Sciatic nerve (tissue), 2 donors: Measurements from ENCODE around the gene NPTXR. TPM values are rescaled to one million over a fixed set of nuclear protein-coding genes. Genes with fewer than 3 reads are reported as not detected.
"Not testable (repeated sequence)": the region's sequence is repeated elsewhere in the genome, so short reads cannot be mapped to it uniquely, and the experiment has no call there.

ENCODE experiments used
- ATAC-seq: fragments of 200-7000 bp; cut with Tn5 transposase; one replicate; pipeline ENCODE4 v1.9.1; 2020; ENCODE audit warnings: mild to moderate bottlenecking, moderate library complexity
- DNase-seq: peaks from one replicate; pipeline ENCODE4 v3.0.0-alpha.2; 2020; ENCODE audit warnings: low spot score
- intact Hi-C: fragments of 100-400 bp; cut with DNase I; formaldehyde crosslinking; loops from one replicate; pipeline ENCODE4 v1.14.2; 2022
- total RNA-seq: library from RNA; stranded (reverse); fragmentation: NEBNext Ultra II Directional; extraction: Animal tissue kit (Norgen Biotek cat#: 25700); gene quantifications from one replicate; pipeline ENCODE4 v1.2.1, GENCODE V29; 2021
- donor health status: DM: no; HTN: no; CAD: no.
- donor health status: DM: no; HTN: no; CAD: no.

The NPTXR gene
- total RNA-seq, 1 donor from 2014 or later, result 6.9 TPM

DNA sequence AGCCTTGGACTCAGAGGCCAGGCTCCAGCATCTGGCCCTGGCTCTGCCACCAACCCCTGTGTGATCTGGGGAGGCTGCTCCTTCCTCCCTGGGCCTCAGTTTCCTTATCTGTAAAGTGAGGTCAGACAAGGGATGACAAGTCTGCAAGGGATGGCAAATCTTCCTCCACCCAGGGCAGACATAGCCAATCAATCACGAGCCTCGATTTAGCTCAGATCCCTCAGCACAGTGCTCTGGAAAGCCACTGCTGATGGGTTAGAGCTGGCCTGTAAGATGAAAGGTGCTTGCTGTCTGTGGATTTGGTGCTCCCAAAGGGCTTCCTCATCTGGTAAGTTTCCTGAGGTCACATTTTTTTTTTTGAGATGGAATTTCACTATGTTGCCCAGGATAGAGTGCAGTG is 20.2 kb downstream of the NPTXR start:
- no peak for ATAC-seq
- intact Hi-C loops, result no loop called here
- DNase-seq, result no peak

DNA sequence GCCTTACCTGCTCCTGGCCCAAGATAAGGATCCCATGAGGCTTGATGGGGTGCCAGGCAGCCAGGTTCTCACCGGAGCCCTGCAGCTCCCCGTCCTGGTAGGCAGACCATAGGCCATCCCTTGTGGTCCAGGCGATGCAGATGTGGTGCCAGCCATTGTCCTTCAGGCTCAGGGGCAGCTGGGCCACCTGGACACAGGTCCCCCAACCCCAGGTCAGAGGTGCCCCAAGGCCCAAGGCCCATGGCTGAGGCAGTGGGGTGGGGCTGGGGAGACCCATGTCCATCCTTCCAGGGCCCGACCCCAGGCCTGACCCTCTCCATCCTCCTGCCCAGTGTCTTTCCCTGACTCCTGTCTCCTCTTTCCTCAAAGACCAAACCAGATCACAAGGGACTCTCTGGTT is 20.8 kb downstream of the NPTXR start:
- ATAC-seq, result no peak
- DNase-seq, result no peak
- intact Hi-C loops, result no loop called here

GRCh38 chr22:38820020-38820419 is 23.8 kb downstream of the NPTXR start:
- ATAC-seq (no peak), DNase-seq (no peak)
- intact Hi-C loops, result no loop called here

DNA sequence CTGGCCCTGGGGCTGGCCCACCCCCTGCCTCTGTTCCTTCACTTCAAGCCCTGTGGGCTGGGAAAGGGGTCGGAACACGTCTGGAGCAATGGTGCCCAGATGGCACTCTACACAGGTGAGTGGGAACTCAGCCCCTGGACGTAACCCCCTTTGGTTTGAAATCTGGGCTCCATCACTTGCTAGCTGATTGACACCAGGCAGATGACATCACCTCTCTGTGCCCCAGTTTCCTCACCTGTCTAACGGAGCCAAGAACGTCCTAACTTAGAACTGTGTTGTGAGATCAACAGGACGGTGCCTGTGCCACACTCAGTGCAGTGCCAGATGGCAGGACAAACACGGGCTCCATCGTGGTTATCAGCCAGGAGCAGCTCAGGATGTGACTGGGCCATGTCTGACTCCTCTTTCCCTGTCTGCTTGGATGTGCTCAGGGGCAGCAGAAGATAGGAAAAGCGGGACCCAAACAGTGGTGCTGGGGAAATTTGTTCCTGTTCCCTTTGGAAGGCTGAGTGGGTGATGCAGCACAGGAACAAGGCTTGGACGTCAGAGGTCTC is 24.4 kb downstream of the NPTXR start:
- intact Hi-C loops, result no loop called here
- no peak for DNase-seq
- ATAC-seq, result no peak

GRCh38 chr22:38817196-38817595 is 26.6 kb downstream of the NPTXR start:
- DNase-seq (no peak), ATAC-seq (no peak)
- intact Hi-C loops, result no loop called here

GRCh38 chr22:38815842-38816241 is 28.0 kb downstream of the NPTXR start:
- ATAC-seq (no peak), DNase-seq (no peak)
- intact Hi-C loops, result no loop called here

DNA sequence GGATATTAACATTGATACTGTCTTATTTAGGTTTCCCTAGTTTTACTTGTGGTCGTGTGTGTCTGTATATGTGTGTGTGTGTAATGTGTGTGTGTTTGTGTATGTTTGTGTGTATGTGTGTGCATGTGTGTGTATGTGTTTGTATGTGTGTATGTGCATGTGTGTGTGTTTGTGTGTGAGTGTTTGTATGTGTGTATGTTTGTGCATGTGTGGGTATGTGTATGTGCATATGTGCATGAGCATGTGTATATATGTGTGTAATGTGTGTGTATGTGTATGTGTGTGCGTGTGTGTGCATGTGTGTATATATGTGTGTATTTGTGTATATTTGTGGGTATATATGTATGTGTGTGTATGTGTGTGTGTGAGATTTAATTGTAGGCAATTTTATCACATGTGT is 32.6 kb downstream of the NPTXR start:
- no peak for ATAC-seq
- intact Hi-C loops, result no loop called here
- no peak for DNase-seq

GRCh38 chr22:38805041-38805593 is 38.7 kb downstream of the NPTXR start:
- ATAC-seq, DNase-seq, intact Hi-C loops: not testable (repeated sequence)

- no peak for DNase-seq
- ATAC-seq, result peak; percentile 95
- intact Hi-C loops, result no loop called here
Measured at GRCh38 chr22:38802671-38803121, 41.1 kb downstream of the NPTXR start.

DNA sequence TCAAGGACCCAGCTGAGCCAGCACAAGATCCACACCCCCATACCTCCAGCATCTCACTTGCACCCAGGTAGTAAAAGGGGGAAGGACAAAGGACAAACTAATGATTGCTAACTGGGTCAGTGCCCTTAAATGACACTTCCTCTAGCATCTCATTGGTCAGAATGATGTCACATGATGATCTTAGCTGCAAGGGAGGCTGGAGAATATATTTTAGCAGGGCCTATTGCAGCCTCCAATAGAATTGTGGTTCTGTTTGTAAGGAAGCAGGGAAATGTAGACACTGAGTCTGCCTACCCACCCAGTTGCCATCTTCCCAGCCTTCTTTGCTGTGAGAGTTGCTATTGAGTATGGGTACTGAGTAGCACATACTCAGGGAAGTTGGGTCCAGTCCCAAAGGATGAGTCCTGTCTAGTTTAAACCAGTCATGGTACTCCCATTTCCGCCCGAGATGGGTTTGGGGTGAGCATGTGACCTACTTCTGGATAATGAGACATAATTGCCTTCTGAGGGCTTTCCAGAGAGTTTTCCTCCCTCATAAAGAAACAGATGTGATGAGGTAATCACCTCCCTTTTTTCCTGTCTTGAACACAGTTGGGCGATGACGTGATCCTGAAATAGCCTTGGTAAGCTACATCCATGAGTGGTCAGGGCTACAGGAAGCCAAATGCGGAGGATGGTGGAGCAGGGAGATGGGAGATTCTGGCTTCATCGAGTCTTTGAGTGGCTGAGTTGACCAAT is 44.4 kb downstream of the NPTXR start:
- no peak for ATAC-seq
- intact Hi-C loops, result no loop called here
- DNase-seq, result no peak

GRCh38 chr22:38798496-38798895 is 45.3 kb downstream of the NPTXR start:
- DNase-seq (no peak), ATAC-seq (no peak)
- intact Hi-C loops, result no loop called here

DNA sequence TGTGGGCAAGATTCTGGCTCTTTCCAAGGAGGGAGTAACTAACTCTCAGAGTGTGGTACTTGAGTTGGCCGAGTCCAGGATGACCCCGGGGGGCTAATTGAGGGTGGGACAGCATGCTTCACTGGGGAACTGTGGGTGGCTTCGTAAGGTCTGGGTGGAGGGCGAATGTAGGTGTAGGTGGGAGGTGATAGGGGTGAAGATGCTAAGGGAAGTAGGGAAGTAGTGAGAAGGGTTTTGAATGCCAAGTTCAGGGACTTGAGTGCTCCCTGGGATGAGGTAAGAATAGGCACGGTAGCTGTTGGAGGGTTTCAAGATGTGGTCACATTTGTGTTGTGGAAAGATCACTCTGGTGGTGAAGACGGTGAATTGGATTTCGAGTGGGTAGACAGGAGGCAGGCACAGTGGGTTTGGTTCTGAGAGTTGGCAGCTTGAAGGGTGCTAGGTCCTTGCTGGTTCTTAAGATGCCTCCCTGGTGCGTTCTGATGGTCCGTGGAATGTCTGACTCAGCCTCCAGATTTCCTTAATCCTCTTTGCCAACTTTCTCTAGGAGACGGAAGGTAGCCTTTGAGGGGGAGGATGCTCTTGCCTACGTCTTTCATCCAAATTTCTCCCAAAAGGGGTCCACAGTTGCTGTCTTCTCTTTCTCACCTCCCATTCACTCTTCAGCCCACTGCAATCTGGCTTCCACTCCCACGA is 47.4 kb downstream of the NPTXR start:
- ATAC-seq (no peak), DNase-seq (no peak)
- intact Hi-C loops, result no loop called here

GRCh38 chr22:38795569-38795968 is 48.3 kb downstream of the NPTXR start:
- DNase-seq (no peak), ATAC-seq (no peak)
- intact Hi-C loops, result no loop called here

GRCh38 chr22:38793721-38794466 is 49.9 kb downstream of the NPTXR start, which contains the start of gene DNAL4:
Gene DNAL4 (minus strand): TSS chr22:38794143. CDS start chr22:38782731, 11,412 bp downstream.
- peak; percentile 96 for DNase-seq
- intact Hi-C loops, result no loop called here
- peak; percentile 98 for ATAC-seq

DNA sequence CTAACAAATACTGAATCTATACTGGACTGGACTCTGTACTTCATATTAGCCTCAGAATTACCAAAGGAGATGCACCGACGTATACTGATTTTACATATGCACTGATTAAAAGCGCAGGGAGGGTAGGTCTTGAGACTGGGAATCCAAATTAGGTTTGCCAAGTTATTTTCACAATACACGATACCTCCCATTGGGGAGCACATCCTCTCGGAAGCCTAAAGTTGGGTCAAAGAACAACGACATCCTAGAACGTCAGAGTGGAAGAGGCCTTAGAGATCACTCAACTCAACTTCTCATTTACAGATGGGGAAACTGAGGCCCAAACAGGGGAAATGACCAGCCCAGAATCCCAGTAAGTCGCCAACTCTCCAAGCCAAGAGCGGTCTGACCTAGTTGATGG is 50.5 kb downstream of the NPTXR start:
- DNase-seq (no peak), ATAC-seq (no peak)
- intact Hi-C loops, result no loop called here

DNA sequence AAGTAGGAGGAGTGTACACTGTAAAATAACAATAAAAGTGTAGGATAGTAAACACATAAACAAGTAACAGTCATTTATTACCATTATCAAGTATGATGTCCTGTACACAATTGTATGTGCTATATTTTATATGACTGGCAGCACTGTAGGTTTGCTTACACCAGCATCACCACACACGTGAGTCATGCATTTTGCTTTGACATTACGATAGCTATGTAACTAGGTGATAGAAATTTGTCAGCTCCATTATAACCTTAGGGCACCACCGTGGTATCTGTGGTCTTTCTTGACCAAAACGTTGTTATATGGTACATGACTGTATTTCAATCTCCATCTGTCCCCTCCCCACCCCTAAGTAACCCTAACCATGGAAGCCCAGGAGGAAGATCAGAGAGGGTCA is 51.0 kb downstream of the NPTXR start:
- ATAC-seq (no peak), DNase-seq (no peak)
- intact Hi-C loops, result no loop called here

DNA sequence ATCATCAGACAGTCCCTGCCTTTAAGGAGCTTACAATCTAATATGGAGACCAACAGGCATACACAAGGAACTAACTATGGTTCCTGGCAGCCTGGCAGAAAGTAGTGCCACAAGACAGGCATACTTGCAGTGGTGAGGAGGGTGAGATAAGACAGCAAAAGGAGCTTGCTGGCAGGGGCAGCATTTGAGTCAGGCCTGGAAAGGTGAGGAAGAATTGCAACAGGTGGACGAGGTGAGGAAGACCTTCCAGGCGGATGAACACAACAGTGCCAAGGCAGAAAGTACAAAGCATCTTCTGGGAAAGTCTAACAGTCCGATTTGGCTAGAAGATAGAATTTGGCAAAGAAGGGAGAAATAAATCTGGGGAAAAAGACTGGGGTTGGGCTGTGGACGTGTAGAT is 54.2 kb downstream of the NPTXR start:
- intact Hi-C loops, result no loop called here
- ATAC-seq (no peak), DNase-seq (no peak)

DNA sequence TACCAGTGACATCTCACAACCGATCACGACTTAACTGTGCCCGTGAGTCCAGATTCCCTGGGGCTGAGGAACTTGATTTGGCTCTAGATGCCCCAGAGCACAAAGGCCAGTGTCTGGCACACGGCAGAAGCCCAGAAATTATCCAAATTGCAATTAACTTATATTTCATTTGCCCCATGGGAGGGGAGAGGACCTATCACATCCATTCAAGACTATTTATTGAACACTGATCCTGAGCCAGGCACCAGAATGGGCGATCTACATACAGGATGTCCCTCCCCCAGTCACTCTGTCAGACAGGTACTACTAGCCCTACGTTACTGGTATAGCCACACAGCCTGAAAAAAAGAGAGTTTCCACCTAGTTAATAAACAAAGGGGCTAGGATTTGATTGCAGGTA is 55.0 kb downstream of the NPTXR start:
- DNase-seq, result no peak
- intact Hi-C loops, result no loop called here
- ATAC-seq, result no peak
